ENCODE data around the gene ATP2B1. TPM values are rescaled to one million over a fixed set of nuclear protein-coding genes. Genes with fewer than 3 reads are reported as not detected.

The ATP2B1 gene
- total and polyA plus RNA-seq, 4 donors, result 8.5 to 120 (median 24.5) TPM

DNA sequence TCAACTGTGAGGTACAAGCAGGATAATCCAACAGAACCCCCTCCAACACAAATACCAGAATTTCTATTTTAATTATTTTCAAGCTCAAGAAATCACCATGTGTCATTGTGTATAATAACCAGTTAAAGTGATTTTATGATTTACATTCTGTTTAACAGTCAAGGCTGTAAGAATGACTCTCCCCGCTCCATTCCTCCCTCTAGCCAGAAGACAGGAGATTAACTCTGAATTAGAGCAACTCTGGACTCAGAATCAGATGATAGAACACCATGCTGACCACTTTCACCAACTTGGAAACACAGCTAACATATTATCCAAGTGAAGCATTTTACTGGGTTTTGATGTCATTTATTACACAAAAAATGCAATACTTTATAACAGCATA, 71.9 kb downstream of the ATP2B1 start:
- TF ChIP-seq, protein P1, sequence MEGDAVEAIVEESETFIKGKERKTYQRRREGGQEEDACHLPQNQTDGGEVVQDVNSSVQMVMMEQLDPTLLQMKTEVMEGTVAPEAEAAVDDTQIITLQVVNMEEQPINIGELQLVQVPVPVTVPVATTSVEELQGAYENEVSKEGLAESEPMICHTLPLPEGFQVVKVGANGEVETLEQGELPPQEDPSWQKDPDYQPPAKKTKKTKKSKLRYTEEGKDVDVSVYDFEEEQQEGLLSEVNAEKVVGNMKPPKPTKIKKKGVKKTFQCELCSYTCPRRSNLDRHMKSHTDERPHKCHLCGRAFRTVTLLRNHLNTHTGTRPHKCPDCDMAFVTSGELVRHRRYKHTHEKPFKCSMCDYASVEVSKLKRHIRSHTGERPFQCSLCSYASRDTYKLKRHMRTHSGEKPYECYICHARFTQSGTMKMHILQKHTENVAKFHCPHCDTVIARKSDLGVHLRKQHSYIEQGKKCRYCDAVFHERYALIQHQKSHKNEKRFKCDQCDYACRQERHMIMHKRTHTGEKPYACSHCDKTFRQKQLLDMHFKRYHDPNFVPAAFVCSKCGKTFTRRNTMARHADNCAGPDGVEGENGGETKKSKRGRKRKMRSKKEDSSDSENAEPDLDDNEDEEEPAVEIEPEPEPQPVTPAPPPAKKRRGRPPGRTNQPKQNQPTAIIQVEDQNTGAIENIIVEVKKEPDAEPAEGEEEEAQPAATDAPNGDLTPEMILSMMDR (IDR thresholded peaks at IDR 0.05; ENCODE audit: control extremely low read depth, extremely low read depth), result no peak

DNA sequence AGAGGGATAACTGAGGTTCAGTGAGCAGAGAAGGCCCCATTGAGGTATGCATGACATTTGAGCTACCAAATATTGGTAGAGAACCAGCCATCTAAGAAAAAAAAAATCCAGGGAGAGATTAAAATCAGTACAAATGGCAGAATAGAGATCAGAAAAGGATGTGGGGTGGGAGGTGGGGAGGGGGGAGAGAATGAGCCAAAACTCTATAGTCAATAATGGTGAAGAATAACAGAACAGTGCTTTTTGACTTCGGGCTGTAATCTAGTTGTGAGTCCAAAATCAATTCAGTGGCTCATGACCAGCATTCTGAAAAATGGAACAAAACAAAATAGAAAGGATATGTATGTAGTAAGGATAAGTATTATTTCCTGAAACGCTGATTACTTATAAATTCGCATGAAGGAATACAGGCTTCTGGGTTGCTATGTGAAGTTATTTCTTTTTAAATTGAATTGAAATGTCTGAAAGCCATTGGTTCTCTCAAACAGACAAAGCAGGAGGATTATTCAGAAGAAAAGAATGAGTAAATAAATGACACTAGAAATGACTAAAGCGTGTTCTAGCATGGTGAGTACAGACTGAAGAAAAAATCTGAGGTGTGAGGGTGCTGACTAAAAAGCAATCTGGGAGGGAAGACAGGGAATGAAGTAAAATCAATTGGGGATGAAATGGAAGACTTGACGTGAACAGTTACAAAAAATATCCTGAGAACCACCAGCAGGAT, 72.4 kb downstream of the ATP2B1 start:
- Histone ChIP-seq H3K4me3 (no peak overlapping the region), H3K9ac (ENCODE audit: insufficient read depth in 1 of 2, low read length in 2 of 2) (no peak overlapping the region), H3K9me3 (ENCODE audit: control insufficient read depth in 4 of 4, insufficient read depth in 3 of 4, low read length in 3 of 4) (no peaks in the 10 kb centered on the region), H3K27ac (ENCODE audit: low read depth in 1 of 2, low read length in 1 of 2) (no peak overlapping the region), H3K27me3 (ENCODE audit: control insufficient read depth in 3 of 3, insufficient read depth in 3 of 3, low read length in 2 of 3) (no peaks in the 10 kb centered on the region), H3K36me3 (ENCODE audit: control insufficient read depth in 4 of 4, insufficient read depth in 4 of 4, low read length in 4 of 4) (peaks cover 3 to 20% (median 8%) of the 10 kb centered on the region in 4 donors), H3K4me1 (ENCODE audit: control insufficient read depth in 5 of 5, insufficient read depth in 5 of 5, low read length in 5 of 5) (no peaks in the 10 kb centered on the region)
- DNase-seq (no peak), ATAC-seq (ENCODE audit: insufficient read depth, low FRiP score) (no peak)
- TF ChIP-seq, protein P1 (IDR thresholded peaks at IDR 0.05; ENCODE audit: control extremely low read depth, extremely low read depth), result no peak
- 93 to 95% methylated on average over 5 of the region's 5 CpGs for WGBS, 2 donors

More for the DNA sequence above, 71.9 kb downstream of the ATP2B1 start:
- Histone ChIP-seq H3K4me3 (no peak overlapping the region), H3K36me3 (ENCODE audit: control insufficient read depth in 4 of 4, insufficient read depth in 4 of 4, low read length in 4 of 4) (peaks cover 3 to 18% (median 9%) of the 10 kb centered on the region in 4 donors), H3K9ac (ENCODE audit: insufficient read depth in 1 of 2, low read length in 2 of 2) (no peak overlapping the region), H3K27me3 (ENCODE audit: control insufficient read depth in 3 of 3, insufficient read depth in 3 of 3, low read length in 2 of 3) (no peaks in the 10 kb centered on the region), H3K9me3 (ENCODE audit: control insufficient read depth in 4 of 4, insufficient read depth in 3 of 4, low read length in 3 of 4) (no peaks in the 10 kb centered on the region), H3K27ac (ENCODE audit: low read depth in 1 of 2, low read length in 1 of 2) (no peak overlapping the region), H3K4me1 (ENCODE audit: control insufficient read depth in 5 of 5, insufficient read depth in 5 of 5, low read length in 5 of 5) (no peaks in the 10 kb centered on the region)
- ATAC-seq (ENCODE audit: insufficient read depth, low FRiP score), result no peak
- 96 to 98% methylated on average over 1 of the region's 1 CpG for WGBS, 2 donors
- no peak for DNase-seq

- Histone ChIP-seq H3K36me3 (ENCODE audit: control insufficient read depth in 4 of 4, insufficient read depth in 4 of 4, low read length in 4 of 4) (peaks cover 2 to 26% (median 12%) of the 10 kb centered on the region in 4 donors), H3K9ac (ENCODE audit: insufficient read depth in 1 of 2, low read length in 2 of 2) (no peak overlapping the region), H3K27me3 (ENCODE audit: control insufficient read depth in 3 of 3, insufficient read depth in 3 of 3, low read length in 2 of 3) (no peaks in the 10 kb centered on the region), H3K9me3 (ENCODE audit: control insufficient read depth in 4 of 4, insufficient read depth in 3 of 4, low read length in 3 of 4) (no peaks in the 10 kb centered on the region), H3K4me3 (no peak overlapping the region), H3K4me1 (ENCODE audit: control insufficient read depth in 5 of 5, insufficient read depth in 5 of 5, low read length in 5 of 5) (no peaks in the 10 kb centered on the region), H3K27ac (ENCODE audit: low read depth in 1 of 2, low read length in 1 of 2) (no peak overlapping the region)
- 96 to 98% methylated on average over 3 of the region's 3 CpGs for WGBS, 2 donors
- ATAC-seq (ENCODE audit: insufficient read depth, low FRiP score), result no peak
- no peak for DNase-seq
- TF ChIP-seq, protein P1 (IDR thresholded peaks at IDR 0.05; ENCODE audit: control extremely low read depth, extremely low read depth), result no peak
Observed at GRCh38 chr12:89634508-89634907, 74.1 kb downstream of the ATP2B1 start.

Data from lung (tissue), 12 donors.